ENCODE measurements around the gene MAS1L.

Gene MAS1L, protein sequence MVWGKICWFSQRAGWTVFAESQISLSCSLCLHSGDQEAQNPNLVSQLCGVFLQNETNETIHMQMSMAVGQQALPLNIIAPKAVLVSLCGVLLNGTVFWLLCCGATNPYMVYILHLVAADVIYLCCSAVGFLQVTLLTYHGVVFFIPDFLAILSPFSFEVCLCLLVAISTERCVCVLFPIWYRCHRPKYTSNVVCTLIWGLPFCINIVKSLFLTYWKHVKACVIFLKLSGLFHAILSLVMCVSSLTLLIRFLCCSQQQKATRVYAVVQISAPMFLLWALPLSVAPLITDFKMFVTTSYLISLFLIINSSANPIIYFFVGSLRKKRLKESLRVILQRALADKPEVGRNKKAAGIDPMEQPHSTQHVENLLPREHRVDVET

GRCh38 chr6:29487660-29488059 is at the start of gene MAS1L:
TSS of gene MAS1L (minus strand) at chr6:29487956. CDS start at chr6:29487902, 54 bp downstream.
- DNase-seq (ENCODE audit: low spot score), result no peak

DNA sequence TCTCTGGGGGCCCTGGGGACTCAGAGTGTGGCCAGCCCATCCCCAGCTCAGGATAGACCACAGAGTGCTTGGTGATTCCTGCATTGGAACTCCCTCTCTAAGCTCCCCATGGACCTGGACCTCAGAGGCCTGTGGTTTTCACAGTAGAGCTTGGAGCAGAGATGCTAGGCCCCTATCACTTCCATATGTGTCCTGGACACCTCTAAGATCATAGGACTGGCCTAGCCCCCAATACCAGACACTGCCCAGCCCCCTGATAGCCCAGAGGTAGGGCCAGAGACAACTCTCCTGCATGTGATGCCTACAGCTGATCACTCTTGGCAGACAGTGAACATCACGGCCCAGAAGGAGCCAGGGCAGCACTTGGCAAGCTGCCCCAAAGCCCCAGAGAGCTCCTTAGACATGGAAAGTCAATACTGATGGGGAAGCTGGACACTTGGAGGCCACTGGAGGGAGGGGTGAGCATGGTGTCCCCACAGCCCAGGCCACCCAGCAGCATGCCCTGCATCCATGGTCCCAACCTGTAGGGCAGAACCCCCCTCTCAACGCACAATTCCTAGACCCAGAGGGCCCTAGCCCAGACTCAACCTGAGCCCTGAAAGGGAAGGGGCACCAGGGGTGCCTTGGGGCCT is 44.7 kb upstream of the MAS1L start:
- DNase-seq (ENCODE audit: low spot score), result no peak

- no peak for DNase-seq (ENCODE audit: low spot score)
Observed at GRCh38 chr6:29531668-29532067, 43.9 kb upstream of the MAS1L start.

GRCh38 chr6:29530671-29531310 is 43.0 kb upstream of the MAS1L start:
- no peak for DNase-seq (ENCODE audit: low spot score)

DNA sequence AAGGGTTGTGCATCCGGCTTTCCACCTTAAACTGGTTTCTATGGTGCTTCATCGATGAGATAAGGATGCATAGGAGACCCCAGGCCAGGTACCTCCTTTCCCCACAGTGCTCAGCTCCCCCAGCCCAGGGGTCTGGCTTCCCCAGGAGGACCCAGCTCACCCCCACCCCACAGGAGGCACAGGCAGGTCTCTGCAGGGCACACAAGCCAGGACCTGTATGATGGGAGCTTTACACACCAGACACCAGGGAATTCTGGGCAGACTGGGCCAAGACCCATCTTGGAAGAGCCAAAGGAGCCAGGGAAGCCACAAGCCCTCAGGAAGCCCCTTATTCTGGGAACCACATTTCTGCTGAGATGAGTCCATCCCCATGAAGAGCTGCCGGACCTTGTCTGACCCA is 42.2 kb upstream of the MAS1L start:
- DNase-seq (ENCODE audit: low spot score), result no peak

- DNase-seq (ENCODE audit: low spot score), result no peak
Observed at GRCh38 chr6:29528988-29529560, 41.3 kb upstream of the MAS1L start.

- no peak for DNase-seq (ENCODE audit: low spot score)
Observed at GRCh38 chr6:29528300-29528931, 40.7 kb upstream of the MAS1L start.

DNA sequence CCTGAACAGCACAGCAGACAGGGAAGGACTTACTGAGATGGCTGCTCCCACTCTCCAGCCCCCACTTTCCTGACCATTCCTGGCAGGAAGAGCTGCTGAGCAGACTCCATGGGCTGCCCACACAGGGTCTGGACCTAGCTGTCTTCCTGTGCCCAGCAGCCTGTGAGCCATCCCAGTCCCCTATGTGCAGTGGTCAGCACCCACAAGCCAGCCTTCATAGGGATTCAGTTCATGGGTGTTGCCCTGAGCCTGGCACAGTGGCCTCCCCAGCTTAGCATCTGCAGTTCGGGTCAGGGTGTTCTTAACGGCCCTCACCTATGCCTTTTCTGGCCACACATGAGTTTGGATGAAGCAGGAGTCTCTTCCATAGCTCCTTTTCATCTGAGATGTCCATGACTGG is 39.8 kb upstream of the MAS1L start:
- DNase-seq (ENCODE audit: low spot score), result no peak

DNA sequence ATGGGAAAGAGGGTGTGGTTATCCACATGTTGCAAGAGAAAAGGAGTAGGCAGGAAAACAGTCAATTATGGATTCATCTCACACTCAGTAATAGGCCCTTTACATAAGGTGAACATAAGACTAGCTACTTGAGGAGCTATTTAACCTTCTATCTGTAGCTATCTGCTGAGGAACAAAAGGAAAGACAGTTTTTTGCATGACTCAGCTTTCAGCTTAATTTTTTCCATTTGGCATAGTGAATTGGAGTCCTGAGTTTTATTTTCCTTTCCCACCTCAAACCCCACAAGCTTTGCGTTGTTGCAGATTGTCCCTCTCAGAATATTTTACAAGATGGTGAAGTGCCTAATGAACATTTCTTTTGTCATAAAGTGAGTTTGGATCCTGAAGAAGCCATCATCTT is 39.4 kb upstream of the MAS1L start:
- DNase-seq (ENCODE audit: low spot score), result no peak

DNA sequence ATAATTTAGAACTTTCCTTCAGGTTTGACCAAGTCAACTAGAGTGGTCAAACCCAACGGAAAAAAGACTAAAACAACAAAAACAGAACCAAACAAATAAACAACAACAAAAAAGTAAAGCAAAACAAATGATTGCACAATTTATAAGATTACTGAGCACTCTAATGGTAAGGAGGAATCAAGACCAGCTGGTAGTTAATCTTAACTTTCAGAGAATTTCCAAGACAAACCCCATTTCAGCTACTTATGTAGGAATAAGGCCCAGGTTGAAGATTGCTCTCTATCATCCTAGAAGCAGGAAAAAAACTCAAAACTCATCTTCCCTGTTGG is 37.5 kb upstream of the MAS1L start:
- no peak for DNase-seq (ENCODE audit: low spot score)

DNA sequence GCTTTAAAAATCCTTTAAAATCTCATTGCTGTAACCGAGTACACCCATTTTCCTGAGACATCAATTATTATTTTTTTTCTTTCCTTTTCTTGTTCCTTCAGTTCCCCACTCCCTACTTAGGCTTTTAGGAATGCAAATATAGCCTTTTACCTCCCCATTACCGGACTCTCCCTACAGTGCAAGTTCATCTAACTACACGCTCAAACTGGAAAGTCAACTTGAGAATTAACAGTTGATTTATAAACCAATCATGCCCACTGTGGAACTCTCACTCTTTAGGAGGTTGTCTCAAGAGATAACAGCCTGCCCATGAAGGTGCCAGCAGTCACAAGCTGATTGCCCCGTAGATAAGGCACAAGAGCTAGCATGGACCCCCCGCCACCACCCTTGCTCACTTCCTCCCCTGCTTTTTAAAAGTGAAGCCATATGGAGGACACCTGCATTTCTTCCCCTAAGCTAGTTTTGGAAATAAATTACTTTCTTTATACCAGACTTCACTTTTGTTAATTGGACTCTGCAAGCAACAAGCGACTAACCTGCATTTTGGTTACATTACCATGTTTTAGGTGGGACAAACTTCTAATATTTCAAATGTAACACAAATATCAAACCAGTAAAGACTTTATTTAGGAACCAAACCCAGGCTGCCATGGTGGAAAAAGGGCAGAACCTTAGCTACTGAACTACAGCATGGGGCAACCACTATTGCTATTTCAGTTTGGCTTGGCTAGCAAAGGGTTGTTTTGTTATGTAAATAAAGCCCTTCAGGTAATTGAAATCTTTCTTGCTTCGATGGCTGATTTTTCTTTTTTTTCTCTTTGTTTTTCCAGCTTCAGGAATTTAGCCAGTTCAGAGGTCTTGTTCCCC is 36.9 kb upstream of the MAS1L start:
- DNase-seq (ENCODE audit: low spot score), result no peak

DNA sequence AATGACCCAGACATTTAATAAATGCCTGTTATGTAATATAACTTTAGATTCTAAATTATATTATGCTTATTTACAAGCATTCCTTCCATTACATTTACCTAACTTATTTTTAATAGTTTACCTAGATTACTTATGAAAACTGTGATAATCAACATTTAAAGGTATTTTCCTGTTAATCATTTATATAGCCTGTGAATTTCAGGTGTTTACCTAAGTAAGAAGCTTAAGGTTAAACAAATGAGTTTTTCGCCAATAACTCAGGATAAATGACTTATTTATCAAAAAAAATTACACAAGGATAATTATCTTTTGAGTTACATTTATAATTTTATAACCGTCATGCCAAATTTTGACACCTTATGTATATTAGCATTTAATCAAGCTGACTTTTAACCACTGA is 36.3 kb upstream of the MAS1L start:
- no peak for DNase-seq (ENCODE audit: low spot score)

- DNase-seq (ENCODE audit: low spot score), result no peak
Observed at GRCh38 chr6:29522227-29522626, 34.5 kb upstream of the MAS1L start.

GRCh38 chr6:29521006-29521680 is 33.4 kb upstream of the MAS1L start:
- DNase-seq (ENCODE audit: low spot score), result no peak

DNA sequence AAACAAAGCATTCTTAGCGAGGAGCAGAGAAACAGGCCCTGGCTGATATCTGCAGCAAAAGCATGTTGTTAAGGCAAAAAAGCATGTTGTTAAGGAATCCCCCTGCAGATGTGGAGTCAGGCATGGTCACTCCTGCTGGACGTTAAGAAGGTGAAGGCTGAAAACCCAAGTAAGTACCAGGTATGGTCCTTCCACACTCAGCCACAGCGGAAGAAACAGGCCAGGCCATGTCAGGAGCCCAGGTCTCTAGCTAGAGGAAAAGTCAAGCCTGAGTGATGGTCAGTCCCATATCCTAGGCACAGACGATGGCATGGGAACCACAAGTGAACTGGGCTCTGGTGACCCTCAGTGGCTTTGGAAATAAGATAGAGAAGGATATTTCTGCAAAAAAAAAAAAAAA is 32.5 kb upstream of the MAS1L start:
- DNase-seq (ENCODE audit: low spot score), result no peak

- DNase-seq (ENCODE audit: low spot score), result no peak
Observed at GRCh38 chr6:29519291-29520010, 31.7 kb upstream of the MAS1L start.

GRCh38 chr6:29517728-29518440 is 30.1 kb upstream of the MAS1L start:
- DNase-seq (ENCODE audit: low spot score), result no peak

DNA sequence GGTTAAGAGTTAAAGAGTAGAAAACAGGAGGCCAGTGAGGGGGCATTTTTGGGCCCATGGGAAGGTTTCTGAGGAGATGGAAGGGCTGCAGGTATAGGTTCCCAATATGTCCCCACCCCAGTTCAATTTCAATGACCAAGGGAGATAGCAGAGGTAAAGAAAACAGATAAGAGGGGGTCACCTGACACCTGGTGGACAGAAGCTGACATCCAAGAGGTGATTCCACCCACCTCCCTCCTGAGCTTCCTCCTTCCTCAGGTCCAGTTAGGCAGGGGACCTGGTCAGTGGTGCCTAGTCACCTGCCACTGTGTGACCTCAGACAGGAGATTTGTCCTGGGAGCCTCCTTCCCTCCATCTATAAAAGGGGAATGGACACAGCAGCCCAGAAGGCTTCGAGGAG is 29.5 kb upstream of the MAS1L start:
- no peak for DNase-seq (ENCODE audit: low spot score)

DNA sequence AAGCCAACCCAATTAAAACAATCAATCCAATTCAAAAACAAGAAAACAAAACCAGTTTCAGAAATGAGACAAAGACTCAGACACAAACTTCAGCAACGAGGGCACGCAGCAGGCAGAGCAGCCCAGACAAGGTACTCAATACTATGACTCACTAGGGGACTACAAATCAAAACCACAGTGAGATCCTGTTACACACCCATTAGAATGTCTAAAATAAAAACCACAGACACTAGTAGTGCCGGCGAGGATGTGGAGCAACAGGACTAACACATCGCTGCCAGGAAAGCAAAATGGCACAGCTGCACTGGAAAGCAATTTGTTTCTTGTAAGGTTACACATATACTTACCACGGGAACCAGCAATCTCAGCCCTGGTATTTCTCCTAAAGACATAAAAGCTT is 28.4 kb upstream of the MAS1L start:
- no peak for DNase-seq (ENCODE audit: low spot score)

All from hematopoietic multipotent progenitor cell treated with erythropoietin and hydrocortisone succinate and interleukin-3 and kit ligand, for 15 days (in vitro differentiated cells).